Neutrophil (primary cell): ENCODE results near the gene CCDC142.

ENCODE experiments used
- H3K27ac ChIP-seq: fragments of 200-600 bp; sonication (generic); 2 replicates; pipeline ENCODE4 v1.5.1; 2016; ENCODE audit warnings: mild to moderate bottlenecking, moderate library complexity
- H3K27me3 ChIP-seq: fragments of 200-600 bp; sonication (generic); 2 replicates; pipeline ENCODE4 v1.6.0; 2016; ENCODE audit warnings: mild to moderate bottlenecking
- H3K36me3 ChIP-seq: fragments of 200-600 bp; sonication (generic); 2 replicates; pipeline ENCODE4 v1.5.1; 2017
- H3K4me1 ChIP-seq, 2 experiments: fragments of 200-600 bp in 1 of 2; sonication (generic) in 1 of 2; 1 replicate in 1 of 2; 2 replicates in 1 of 2; pipeline versions ENCODE4 v1.5.1 to v1.6.1; 2013 to 2016; ENCODE audit warnings: low read depth in 1 of 2, low read length in 1 of 2, mild to moderate bottlenecking in 1 of 2, moderate library complexity in 1 of 2; ENCODE audit not compliant: control insufficient read depth in 1 of 2, insufficient read depth in 1 of 2
- H3K4me3 ChIP-seq, 2 experiments: fragments of 200-600 bp in 1 of 2; sonication (generic) in 1 of 2; 1 replicate in 1 of 2; 2 replicates in 1 of 2; pipeline ENCODE4 v1.5.1; 2013 to 2016; ENCODE audit warnings: low read depth in 1 of 2, low read length in 1 of 2, mild to moderate bottlenecking in 1 of 2, moderate library complexity in 1 of 2
- H3K9me3 ChIP-seq: fragments of 200-600 bp; sonication (generic); 2 replicates; pipeline ENCODE4 v1.5.1; 2016
- CTCF ChIP-seq: fragments of 200-600 bp; sonication (generic); IDR thresholded peaks from 2 replicates; pipeline ENCODE4 v1.5.1; 2016; ENCODE audit warnings: antibody characterized with exemption

Gene CCDC142

GRCh38 chr2:74482801-74483674, at the start of gene CCDC142, which contains the start of gene TTC31:
TSS of gene CCDC142 (minus strand) at chr2:74482998. CDS start at chr2:74482837, 161 bp downstream.
TSS of gene TTC31 (plus strand) at chr2:74483081. CDS start at chr2:74483096, 15 bp downstream.
- Histone ChIP-seq H3K27ac (peak within 1 kb of the TSS; percentile 88), H3K36me3 (peaks cover 26% of the 10 kb centered on the region), H3K9me3 (no peaks in the 10 kb centered on the region), H3K4me1 (peaks cover 23 to 28% of the 10 kb centered on the region in 2 experiments), H3K27me3 (no peaks in the 10 kb centered on the region), H3K4me3 (peak within 1 kb of the TSS; percentile 95 to 100)
- peak; percentile 96 for TF ChIP-seq CTCF

GRCh38 chr2:74532222-74532621, 49.4 kb upstream of the CCDC142 start:
- H3K9me3 ChIP-seq: no peaks in the 10 kb centered on the region
- no peak overlapping the region for H3K27ac ChIP-seq
- peaks cover 32 to 33% of the 10 kb centered on the region in 2 experiments for H3K4me1 ChIP-seq
- TF ChIP-seq CTCF: no peak
- H3K4me3 ChIP-seq: no peak overlapping the region
- H3K36me3 ChIP-seq: peaks cover 28% of the 10 kb centered on the region
- H3K27me3 ChIP-seq: no peaks in the 10 kb centered on the region

- H3K4me3 ChIP-seq: no peak overlapping the region
- no peak for TF ChIP-seq CTCF
- no peak overlapping the region for H3K27ac ChIP-seq
- no peaks in the 10 kb centered on the region for H3K27me3 ChIP-seq
- H3K4me1 ChIP-seq: peaks cover 32 to 33% of the 10 kb centered on the region in 2 experiments
- peaks cover 33% of the 10 kb centered on the region for H3K36me3 ChIP-seq
- no peaks in the 10 kb centered on the region for H3K9me3 ChIP-seq
Observed at GRCh38 chr2:74531666-74532065, 48.9 kb upstream of the CCDC142 start.

- Histone ChIP-seq H3K27ac (peak overlapping the region; percentile 94), H3K4me1 (peaks cover 32 to 33% of the 10 kb centered on the region in 2 experiments), H3K9me3 (no peaks in the 10 kb centered on the region), H3K36me3 (peaks cover 45% of the 10 kb centered on the region), H3K27me3 (no peaks in the 10 kb centered on the region), H3K4me3 (peak overlapping the region; percentile 74 to 97)
- no peak for TF ChIP-seq CTCF
Observed at GRCh38 chr2:74530239-74531187, 47.7 kb upstream of the CCDC142 start.
